ENCODE results near the gene LMF1. TPM values are rescaled to one million over a fixed set of nuclear protein-coding genes. Genes with fewer than 3 reads are reported as not detected.

LMF1 gene
- polyA plus RNA-seq, 1 donor, result 13.9 TPM

GRCh38 chr16:1002399-1003166 is 31.8 kb upstream of the LMF1 start:
- peak; percentile 54 for DNase-seq

GRCh38 chr16:1001096-1001495 is 30.3 kb upstream of the LMF1 start:
- no peak for DNase-seq

DNA sequence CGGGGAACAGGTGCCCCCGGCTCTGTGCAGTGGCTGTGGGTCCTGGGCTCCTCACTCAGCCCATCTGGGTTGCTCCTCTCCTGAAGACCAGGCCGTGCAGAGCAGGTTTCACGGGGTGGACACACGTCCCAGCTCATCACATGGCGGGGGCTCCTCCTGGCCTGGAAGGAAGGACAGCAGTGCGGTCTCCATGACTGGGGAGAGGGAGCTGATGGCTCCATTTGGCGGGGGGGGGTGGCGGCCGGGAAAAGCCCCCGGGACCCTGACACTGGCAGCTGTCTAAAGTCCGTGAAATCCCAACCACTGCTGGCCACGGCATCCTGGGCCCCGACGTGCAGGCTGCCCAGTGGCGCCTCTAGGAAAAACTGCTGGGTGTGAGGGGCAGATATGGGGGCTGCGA is 29.8 kb upstream of the LMF1 start:
- DNase-seq, result no peak

DNA sequence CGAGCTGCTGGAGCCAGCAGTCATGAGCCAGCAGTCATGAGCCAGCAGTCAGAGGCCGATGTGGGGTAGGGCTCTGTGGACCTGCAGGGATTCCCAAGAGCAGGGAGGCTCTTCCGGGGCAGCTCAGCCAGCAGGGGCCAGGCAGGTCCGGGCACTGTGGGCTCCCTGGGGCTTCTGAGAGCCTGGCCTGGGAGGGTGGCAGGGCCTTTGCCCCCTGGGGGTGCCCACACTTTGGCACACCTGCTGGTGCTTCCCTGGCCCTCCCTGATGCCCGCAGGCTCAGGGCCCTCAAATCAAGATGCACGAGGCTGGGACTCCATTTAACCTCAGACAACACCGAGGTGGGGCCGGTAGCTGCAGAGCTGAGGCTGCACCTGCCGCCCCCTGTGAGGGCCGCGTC is 28.9 kb upstream of the LMF1 start:
- DNase-seq, result no peak

- DNase-seq, result no peak
Observed at GRCh38 chr16:998615-999014, 27.8 kb upstream of the LMF1 start.

DNA sequence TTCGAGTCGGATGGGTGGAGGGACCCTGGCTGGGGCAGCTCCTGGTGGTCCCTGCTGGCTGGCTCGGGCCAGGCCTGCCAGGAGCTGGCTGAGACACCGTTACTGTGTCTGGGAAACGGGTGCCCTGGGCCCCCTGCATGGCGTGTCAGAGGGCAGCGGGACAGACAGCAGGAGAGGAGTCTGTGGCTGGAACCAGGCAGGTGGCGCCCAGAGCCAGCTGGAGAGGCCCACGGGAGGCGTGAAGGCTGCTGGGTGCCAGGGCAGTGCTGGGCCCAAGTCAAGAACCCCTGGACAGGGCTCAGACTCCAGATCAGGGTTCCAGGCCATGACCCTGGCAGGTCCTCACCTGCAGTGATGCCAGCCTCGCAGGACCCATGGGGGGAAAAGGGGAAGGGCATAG is 27.4 kb upstream of the LMF1 start:
- DNase-seq, result no peak

DNA sequence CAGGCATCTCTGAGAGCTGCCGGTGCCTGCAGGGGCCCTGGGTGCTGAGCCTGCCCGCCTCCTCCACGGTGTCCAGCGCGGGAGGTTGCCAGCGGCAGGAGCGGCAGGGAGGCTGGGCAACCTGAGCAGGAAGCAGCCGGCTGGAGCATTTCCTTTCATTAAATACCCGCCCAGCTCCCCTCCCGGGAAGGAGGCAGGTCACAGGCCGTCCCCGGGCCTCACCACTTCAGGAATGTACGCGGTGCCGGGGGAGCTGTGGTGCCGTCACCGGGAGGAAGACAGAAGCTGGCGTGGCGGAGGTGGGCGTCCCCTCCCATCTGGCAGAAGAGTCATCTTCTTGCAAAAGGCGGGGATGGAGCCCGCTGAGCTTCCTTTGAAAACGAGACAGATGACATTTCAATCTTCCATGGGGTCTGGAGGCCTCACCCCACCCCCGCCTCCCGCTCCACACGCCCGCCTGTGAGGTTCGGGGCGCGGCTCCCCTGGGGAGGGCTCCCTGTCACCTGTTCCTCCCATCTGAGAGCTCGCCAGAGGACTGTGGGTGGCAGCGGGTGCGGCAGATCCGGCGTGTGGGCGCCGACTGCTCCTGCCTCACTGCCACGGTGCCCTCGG is 26.8 kb upstream of the LMF1 start:
- no peak for DNase-seq

- no peak for DNase-seq
Observed at GRCh38 chr16:996681-997080, 25.9 kb upstream of the LMF1 start.

GRCh38 chr16:995783-996182 is 25.0 kb upstream of the LMF1 start:
- DNase-seq, result no peak

DNA sequence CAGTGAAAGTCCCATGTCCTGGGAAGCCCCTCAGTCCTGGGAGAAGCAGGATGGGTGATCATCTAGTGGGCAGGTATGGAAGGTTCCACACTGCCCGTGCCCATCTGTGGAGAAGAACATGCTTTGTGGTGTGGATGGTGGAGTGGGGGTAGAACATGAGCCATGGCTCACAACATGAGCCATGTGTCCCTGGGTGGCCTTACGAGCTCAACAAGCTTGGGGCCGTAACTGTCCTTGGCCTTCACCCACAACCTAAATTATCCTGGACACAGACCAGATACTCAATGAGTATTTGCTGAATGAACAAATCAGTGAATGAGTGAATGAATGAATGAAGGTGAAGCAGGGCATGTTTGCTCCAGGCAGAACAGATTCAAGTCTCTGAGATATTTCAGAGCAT is 24.3 kb upstream of the LMF1 start:
- DNase-seq, result no peak

DNA sequence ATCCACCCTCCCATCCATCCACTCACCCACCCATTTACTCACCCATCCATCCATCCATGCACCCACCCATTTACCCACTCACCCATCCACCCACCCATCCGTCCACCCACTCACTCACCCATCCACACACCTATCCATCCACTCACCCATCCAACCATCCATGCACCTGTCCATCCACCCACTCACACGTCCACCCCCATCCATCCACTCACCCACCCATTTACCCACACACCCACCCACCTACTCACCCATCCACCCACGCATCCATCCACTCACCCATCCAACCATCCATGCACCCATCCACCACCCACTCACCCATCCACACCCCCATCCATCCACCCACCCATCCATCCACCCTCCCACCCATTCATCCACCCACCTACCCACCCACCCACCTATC is 22.9 kb upstream of the LMF1 start:
- DNase-seq, result no peak

GRCh38 chr16:991773-992172 is 21.0 kb upstream of the LMF1 start:
- no peak for DNase-seq

- DNase-seq, result no peak
Observed at GRCh38 chr16:991345-991744, 20.6 kb upstream of the LMF1 start.

GRCh38 chr16:990516-991291 is 19.9 kb upstream of the LMF1 start:
- DNase-seq, result no peak

GRCh38 chr16:989354-989814 is 18.6 kb upstream of the LMF1 start:
- DNase-seq, result no peak

DNA sequence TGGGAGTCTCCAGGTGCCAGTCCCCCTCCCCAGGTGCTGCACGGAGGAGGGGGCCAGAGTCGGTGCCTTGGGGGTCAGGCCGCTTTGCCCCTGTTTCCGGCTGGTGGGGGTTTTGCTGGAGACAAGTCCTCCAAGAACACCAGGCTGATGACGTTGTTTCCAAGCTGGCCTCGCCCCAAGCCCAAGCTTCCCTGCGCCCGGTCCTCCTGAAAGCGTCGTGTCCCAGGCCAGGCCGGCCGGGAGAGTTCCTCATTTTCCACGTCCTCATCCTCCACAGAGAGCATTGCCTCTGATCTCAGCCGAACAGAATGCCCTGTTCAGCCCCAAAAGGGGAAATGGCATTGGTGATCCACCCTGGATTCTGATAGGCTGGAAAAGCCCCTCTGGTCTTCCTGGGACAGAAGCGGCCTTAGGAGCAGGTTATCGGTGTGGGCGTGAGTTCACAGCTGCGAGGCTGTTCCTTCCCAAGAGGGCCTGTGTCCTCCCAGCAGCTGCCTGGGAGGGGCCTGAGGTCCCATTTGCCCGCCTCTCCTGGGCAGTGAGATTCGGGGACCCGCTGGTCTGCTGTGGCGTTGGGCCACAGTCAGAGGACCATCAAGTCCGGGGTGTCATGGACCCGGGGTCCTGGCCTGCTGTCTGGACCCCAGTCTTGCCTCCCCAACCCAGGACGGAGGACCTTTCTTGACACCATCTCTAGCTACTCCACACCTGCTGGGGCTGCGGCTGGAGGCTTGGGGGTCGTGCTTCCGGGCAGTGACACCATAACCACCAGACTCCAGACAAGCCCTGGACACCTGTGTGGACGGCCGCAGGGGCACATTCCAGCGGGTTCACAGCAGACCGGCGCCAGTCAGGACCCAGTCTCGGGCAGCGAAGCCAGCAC is 17.9 kb upstream of the LMF1 start:
- DNase-seq, result peak; percentile 47

- DNase-seq, result no peak
Observed at GRCh38 chr16:987906-988305, 17.1 kb upstream of the LMF1 start.

DNA sequence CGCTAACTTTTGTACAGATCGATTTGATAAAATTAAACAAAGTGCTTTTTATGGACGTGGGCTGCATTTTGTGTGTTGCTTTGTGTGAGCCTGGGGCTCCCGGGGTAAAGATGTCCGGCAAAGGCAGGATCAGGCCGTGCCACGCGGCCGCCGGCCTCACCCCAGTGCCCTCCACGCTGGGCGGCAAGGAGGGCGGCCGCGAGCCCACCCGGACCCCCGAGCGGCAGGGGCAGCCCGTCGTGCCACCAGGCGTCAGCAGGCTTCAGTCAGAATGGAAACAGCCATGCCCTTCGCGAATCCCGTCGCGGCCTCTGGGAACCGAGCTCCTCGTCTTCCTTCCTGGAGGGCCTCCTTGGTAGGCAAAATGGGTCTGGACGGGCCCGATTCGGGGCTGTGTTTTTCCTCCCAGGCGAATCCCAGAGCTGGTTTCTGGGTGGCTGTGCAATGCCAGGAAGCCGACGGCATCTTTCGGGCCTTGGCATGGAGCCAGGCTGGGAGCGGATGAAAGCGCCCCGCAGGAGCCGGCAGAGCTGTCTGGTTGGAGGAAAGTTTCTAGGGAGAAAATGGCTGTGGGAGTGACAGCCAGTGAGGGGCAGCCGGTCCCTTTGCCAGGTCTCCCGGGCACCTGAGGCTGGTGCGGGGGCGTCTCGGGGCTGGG is 16.3 kb upstream of the LMF1 start:
- DNase-seq, result no peak

DNA sequence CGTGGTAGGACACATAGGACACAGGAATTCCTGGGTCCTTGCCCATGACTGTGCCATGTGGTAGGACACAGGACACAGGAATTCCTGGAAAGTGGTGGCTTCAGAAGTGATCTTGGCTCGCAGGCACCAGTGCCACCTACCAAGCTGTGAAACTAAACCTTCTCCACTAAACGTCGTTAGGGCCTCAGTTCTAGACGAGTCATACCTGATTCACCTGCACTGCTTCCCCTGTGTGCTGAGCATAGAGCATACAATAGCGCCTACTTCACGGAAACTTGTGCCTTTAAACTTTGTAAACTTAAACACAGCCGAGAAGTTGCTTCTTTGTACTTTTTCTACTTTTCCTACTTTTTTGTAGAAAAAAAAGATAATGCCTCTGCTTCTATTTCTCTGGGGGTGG is 15.6 kb upstream of the LMF1 start:
- no peak for DNase-seq

DNA sequence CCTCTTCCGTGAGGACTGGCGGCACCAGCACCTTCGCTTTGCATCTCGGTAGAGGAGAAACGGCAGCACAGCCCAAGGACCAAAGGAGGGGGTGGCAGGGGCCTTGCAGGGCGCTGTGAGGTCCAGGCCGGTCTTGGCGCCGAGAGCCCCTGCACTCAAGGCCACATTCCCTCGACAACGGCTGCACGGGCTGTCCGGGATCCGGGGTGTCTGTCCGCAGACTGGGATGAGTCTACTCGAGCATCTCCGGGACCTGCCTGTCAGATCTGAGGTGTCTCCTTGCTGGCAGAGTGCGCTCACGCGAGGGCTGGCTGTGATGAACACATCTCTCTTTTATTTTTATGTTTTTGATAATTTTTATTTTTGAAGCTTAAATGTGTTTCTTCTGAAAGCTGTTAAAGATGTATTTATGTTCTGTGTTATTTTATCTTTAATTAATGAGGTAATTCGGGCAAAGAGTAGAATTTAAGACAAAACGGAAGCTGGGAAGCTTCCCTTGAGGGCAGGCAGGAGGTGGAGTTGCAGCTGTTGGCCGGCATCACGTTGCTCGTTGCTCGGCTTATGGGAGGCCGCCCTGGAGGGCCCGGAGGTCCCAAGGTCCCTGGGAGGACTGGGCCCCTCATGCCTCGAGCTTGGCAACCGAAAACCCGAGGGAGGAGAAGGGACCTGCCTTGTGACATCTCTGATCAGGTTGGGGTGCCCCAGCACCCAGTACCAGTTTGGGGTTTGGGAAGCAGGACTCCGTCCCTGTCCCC is 15.0 kb upstream of the LMF1 start:
- no peak for DNase-seq

Data from hindlimb muscle (tissue), 1 donor.